Eye (tissue), 1 donor: Measurements from ENCODE around the gene SUCLG2.
A peak's percentile ranks its signal among the peaks of the same experiment; 100 is the strongest.

Experiments used
- DNase-seq: peaks from one replicate; pipeline ENCODE4 v3.0.0-alpha.2; 2015

The SUCLG2 gene

GRCh38 chr3:67437789-67438188 is 216.6 kb downstream of the SUCLG2 start:
- no peak for DNase-seq

- no peak for DNase-seq
These were observed 217.3 kb downstream of the SUCLG2 start for GRCh38 chr3:67437090-67437489.

- no peak for DNase-seq
These were observed 221.3 kb downstream of the SUCLG2 start for GRCh38 chr3:67433109-67433508.

- no peak for DNase-seq
These were observed 222.5 kb downstream of the SUCLG2 start for GRCh38 chr3:67431887-67432286.

GRCh38 chr3:67423722-67424121 is 230.7 kb downstream of the SUCLG2 start:
- no peak for DNase-seq

GRCh38 chr3:67421912-67422311 is 232.5 kb downstream of the SUCLG2 start:
- DNase-seq: no peak

GRCh38 chr3:67419779-67420178 is 234.6 kb downstream of the SUCLG2 start:
- no peak for DNase-seq

- DNase-seq: no peak
These were observed 235.2 kb downstream of the SUCLG2 start for GRCh38 chr3:67419218-67419529.

GRCh38 chr3:67418426-67419217 is 235.8 kb downstream of the SUCLG2 start:
- no peak for DNase-seq

- no peak for DNase-seq
These were observed 237.7 kb downstream of the SUCLG2 start for GRCh38 chr3:67416703-67417102.

GRCh38 chr3:67415511-67415910 is 238.9 kb downstream of the SUCLG2 start:
- no peak for DNase-seq

- no peak for DNase-seq
These were observed 239.7 kb downstream of the SUCLG2 start for GRCh38 chr3:67414740-67415139.

GRCh38 chr3:67405193-67405592 is 249.2 kb downstream of the SUCLG2 start:
- no peak for DNase-seq

- DNase-seq: no peak
These were observed 251.5 kb downstream of the SUCLG2 start for GRCh38 chr3:67402873-67403272.

GRCh38 chr3:67401921-67402320 is 252.5 kb downstream of the SUCLG2 start:
- DNase-seq: no peak

- no peak for DNase-seq
These were observed 253.9 kb downstream of the SUCLG2 start for GRCh38 chr3:67400476-67400875.

GRCh38 chr3:67389176-67389575 is 265.2 kb downstream of the SUCLG2 start:
- no peak for DNase-seq

GRCh38 chr3:67388738-67389137 is 265.7 kb downstream of the SUCLG2 start:
- DNase-seq: no peak

GRCh38 chr3:67386451-67386850 is 268.0 kb downstream of the SUCLG2 start:
- DNase-seq: no peak

GRCh38 chr3:67384760-67385397 is 269.5 kb downstream of the SUCLG2 start:
- DNase-seq: peak; percentile 69

- DNase-seq: no peak
These were observed 270.4 kb downstream of the SUCLG2 start for GRCh38 chr3:67384016-67384415.

- no peak for DNase-seq
These were observed 271.0 kb downstream of the SUCLG2 start for GRCh38 chr3:67383379-67383778.

- DNase-seq: peak; percentile 11
These were observed 271.9 kb downstream of the SUCLG2 start for GRCh38 chr3:67382536-67382935.

GRCh38 chr3:67381667-67382272 is 272.6 kb downstream of the SUCLG2 start:
- DNase-seq: peak; percentile 74
